HepG2 (cell line): ENCODE measurements around the gene CFH. TPM values are rescaled to one million over a fixed set of nuclear protein-coding genes. Genes with fewer than 3 reads are reported as not detected.

ENCODE experiments used
- ATAC-seq: fragments of 200-7000 bp; cut with Tn5 transposase; 3 replicates; pipeline ENCODE4 v1.9.1; 2020; ENCODE audit warnings: mild to moderate bottlenecking, moderate library complexity
- BruUV-seq: library from RNA; stranded (reverse); fragments of 400-500 nt; replicated peaks from 2 replicates; lab custom pipeline; 2021; lab: Mats Ljungman, UMichigan
- CTCF ChIA-PET: fragments of 300-600 bp; formaldehyde crosslinking; extraction: SDS; loops from one replicate; lab custom pipeline; 2021; ENCODE audit warnings: low total read pairs, inconsistent platforms, low intra/inter-chr PET ratio; lab: Yijun Ruan, JAX
- POLR2A ChIA-PET: fragments of 350-600 bp; sonication (Branson Sonifier 250); formaldehyde crosslinking; loops from one replicate; lab custom pipeline; 2020; ENCODE audit warnings: antibody characterized with exemption, inconsistent platforms; lab: Yijun Ruan, JAX
- DNase-seq: peaks from one replicate; pipeline ENCODE4 v3.0.0-alpha.2; 2015; ENCODE audit warnings: low spot score
- FAIRE-seq: peaks from 3 replicates; lab custom pipeline; 2011; peaks lifted over from hg19 to GRCh38; lab: Jason Lieb, UNC
- H2AFZ ChIP-seq: one replicate; pipeline ENCODE4 v1.6.1; 2011; ENCODE audit warnings: low read length, inconsistent platforms
- H3K27ac ChIP-seq: fragments of 300-600 bp; 3 replicates; pipeline ENCODE4 v1.8.0; 2011; ENCODE audit warnings: mixed run types, mild to moderate bottlenecking, mixed read lengths, low read length, inconsistent platforms; ENCODE audit not compliant: insufficient read depth; ENCODE audit errors: extremely low read length
- H3K27me3 ChIP-seq, 2 experiments: fragments of 200-600 bp in 1 of 2; 2 replicates in 1 of 2; 3 replicates in 1 of 2; pipeline versions ENCODE4 v1.6.0 to v1.8.0; 2011; ENCODE audit warnings: low read length in 2 of 2, mild to moderate bottlenecking in 2 of 2, moderate library complexity in 2 of 2, inconsistent platforms in 1 of 2; ENCODE audit not compliant: insufficient read depth in 2 of 2, control insufficient read depth in 1 of 2
- H3K36me3 ChIP-seq, 2 experiments: fragments of 200-600 bp in 1 of 2; replicated peaks in 1 of 2; 2 replicates in 1 of 2; 3 replicates in 1 of 2; pipeline versions ENCODE4 v1.5.1 to v1.8.0; 2011; ENCODE audit warnings: low read length in 2 of 2, inconsistent platforms in 1 of 2; ENCODE audit not compliant: insufficient read depth in 2 of 2, control insufficient read depth in 1 of 2
- H3K4me1 ChIP-seq: 2 replicates; pipeline ENCODE4 v1.5.1; 2012; ENCODE audit warnings: low read length, inconsistent platforms; ENCODE audit not compliant: insufficient read depth
- H3K4me2 ChIP-seq: 2 replicates; pipeline ENCODE4 v1.6.0; 2011; ENCODE audit warnings: low read depth, low read length, inconsistent platforms
- H3K4me3 ChIP-seq, 3 experiments: fragments of 200-600 bp in 1 of 3; sonication (generic), shearing (Covaris generic) in 1 of 3; replicated peaks in 1 of 3; 2 replicates each; pipeline ENCODE4 v1.5.1; 2011 to 2016; ENCODE audit warnings: low read length in 3 of 3, inconsistent platforms in 2 of 3, low read depth in 2 of 3, mild to moderate bottlenecking in 2 of 3, control low read depth in 1 of 3, mixed read lengths in 1 of 3; ENCODE audit not compliant: insufficient read depth in 1 of 3
- H3K79me2 ChIP-seq: one replicate; pipeline ENCODE4 v1.6.1; 2011; ENCODE audit warnings: low read length, inconsistent platforms; ENCODE audit not compliant: insufficient read depth
- H3K9ac ChIP-seq: 2 replicates; pipeline ENCODE4 v1.6.0; 2011; ENCODE audit warnings: mild to moderate bottlenecking, low read depth, low read length, inconsistent platforms; ENCODE audit not compliant: insufficient read depth
- H3K9me3 ChIP-seq: 2 replicates; pipeline ENCODE4 v1.5.1; 2012; ENCODE audit warnings: mild to moderate bottlenecking, low read length
- H4K20me1 ChIP-seq: 2 replicates; pipeline ENCODE4 v1.6.0; 2011; ENCODE audit warnings: inconsistent platforms, mild to moderate bottlenecking, low read length, moderate library complexity; ENCODE audit not compliant: insufficient read depth
- HNRNPH1 ChIP-seq: fragments of 200-400 bp; formaldehyde crosslinking; optimal IDR thresholded peaks from 2 replicates; pipeline ENCODE3; 2017; ENCODE audit warnings: mild to moderate bottlenecking, low read depth, low read length
- ISX ChIP-seq: sonication (generic); formaldehyde crosslinking; conservative IDR thresholded peaks from 2 replicates; pipeline ENCODE4 v1.5.0; 2020; ENCODE audit warnings: missing genetic modification reagents
- ZNF737 ChIP-seq: sonication (generic); formaldehyde crosslinking; IDR thresholded peaks from 2 replicates; pipeline ENCODE4 v1.5.0; 2020; ENCODE audit warnings: missing genetic modification reagents, mild to moderate bottlenecking, borderline replicate concordance
- ZNF782 ChIP-seq: sonication (generic); formaldehyde crosslinking; IDR thresholded peaks from 2 replicates; pipeline ENCODE4 v1.4.0; 2020; ENCODE audit warnings: missing genetic modification reagents, mild to moderate bottlenecking, borderline replicate concordance
- ZSCAN29 ChIP-seq: sonication (generic); formaldehyde crosslinking; conservative IDR thresholded peaks from 2 replicates; pipeline ENCODE4 v1.4.0; 2020; ENCODE audit warnings: mild to moderate bottlenecking, missing genetic modification reagents
- WGBS: methylation state at CpG from one replicate; pipeline ENCODE4 v1.1.6; 2017; ENCODE audit warnings: low lambda C conversion rate; 5-methylcytosine and 5-hydroxymethylcytosine counted together
- in situ Hi-C: cut with HindIII; loops from 2 replicates; pipeline ENCODE4 v1.10.0; 2017; ENCODE audit warnings: low pct_unique_long_range_greater_than_20kb; ENCODE audit not compliant: extremely low pct_ligation_motif_present
- intact Hi-C: fragments of 100-400 bp; cut with micrococcal nuclease; formaldehyde crosslinking; loops from one replicate; pipeline ENCODE4 v1.10.0; 2022; ENCODE audit not compliant: unreplicated experiment
- polyA plus RNA-seq, 8 experiments: library from polyadenylated mRNA; depleted of rRNA in 3 of 8; stranded (reverse) in 7 of 8; unstranded in 1 of 8; fragments of >200 nt; fragmentation: Illumina TruSeq in 4 of 8; extraction: Trizol in 4 of 8; gene quantifications; 2 replicates each; pipeline versions ENCODE4 v1.2.1 to v1.2.3, GENCODE V29; 2011 to 2016; ENCODE audit warnings: low read depth in 4 of 8, missing spikeins in 1 of 8, mixed read lengths in 1 of 8; ENCODE audit not compliant: insufficient read depth in 1 of 8
- total RNA-seq, 5 experiments: library from RNA; depleted of rRNA; stranded (reverse); fragments of >200 nt; fragmentation: Illumina TruSeq; extraction: Trizol; gene quantifications; 2 replicates each; pipeline ENCODE4 v1.2.3, GENCODE V29; 2016; ENCODE audit warnings: low read depth in 1 of 5
- TF ChIP-seq, protein P1 (sequence below): sonication (generic); formaldehyde crosslinking; IDR thresholded peaks from one replicate; pipeline ENCODE4 v1.5.1; 2020; ENCODE audit warnings: mild to moderate bottlenecking, missing genetic modification reagents; ENCODE audit errors: not compliant biosample characterization
- TF ChIP-seq, protein P2 (sequence below): sonication (generic); formaldehyde crosslinking; conservative IDR thresholded peaks from 2 replicates; pipeline ENCODE4 v1.5.0; 2020; ENCODE audit warnings: missing genetic modification reagents

Gene CFH
- total and polyA plus RNA-seq, 2 of the 13 experiments (the other 11 are each of a cell fraction or from before 2014, with no cell fraction given): not detected

DNA sequence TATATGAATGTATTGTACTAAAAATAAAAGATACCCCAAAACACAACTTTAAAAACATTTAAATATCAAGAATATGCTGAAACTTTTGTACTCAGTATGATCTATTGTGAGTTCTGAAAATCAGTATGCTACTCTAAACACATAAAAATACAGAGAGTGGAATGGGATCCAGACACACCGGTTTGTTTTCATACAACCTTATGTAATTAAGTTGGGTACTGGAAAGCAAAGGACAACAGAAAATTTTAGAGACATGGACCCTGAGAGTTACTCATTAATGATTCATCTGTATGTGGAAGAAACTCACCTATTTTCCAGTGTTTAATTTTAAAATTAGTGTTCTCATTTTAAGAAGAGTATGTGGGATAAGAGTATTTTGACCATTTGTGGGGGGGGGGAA, 121.9 kb downstream of the CFH start (continued):
- no peak for TF ChIP-seq HNRNPH1
- TF ChIP-seq ZNF782 (CRISPR knock-in tag): no peak
- TF ChIP-seq ZNF737 (CRISPR knock-in tag): no peak

DNA sequence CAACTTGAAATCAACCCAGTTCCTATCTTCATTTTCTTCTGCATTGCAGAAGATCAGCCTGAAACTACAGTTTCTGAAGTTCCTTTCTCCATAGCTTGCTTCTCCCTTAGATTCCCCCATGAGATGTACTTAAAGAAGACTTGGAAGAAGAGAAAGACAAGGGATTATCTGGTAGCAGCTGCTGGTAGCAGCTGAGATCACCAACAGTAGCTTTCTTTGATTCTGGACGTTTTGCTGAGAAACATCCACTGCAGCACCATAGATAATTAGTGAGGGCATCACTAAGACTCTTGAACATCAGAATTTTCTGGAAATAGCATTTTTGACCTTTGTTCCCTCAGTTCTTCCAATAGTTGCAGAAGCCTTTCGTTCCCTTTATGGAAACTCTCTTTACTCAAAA, 122.3 kb downstream of the CFH start:
- H3K9ac ChIP-seq: no peak overlapping the region
- POLR2A ChIA-PET: no interaction called here
- no peak for TF ChIP-seq ZSCAN29 (CRISPR knock-in tag)
- no peaks in the 10 kb centered on the region for H3K79me2 ChIP-seq
- H2AFZ ChIP-seq: no peak overlapping the region
- H3K9me3 ChIP-seq: no peaks in the 10 kb centered on the region
- BruUV-seq: no TSS peak
- H3K36me3 ChIP-seq: no peaks in the 10 kb centered on the region
- CTCF ChIA-PET: no interaction called here
- no peaks in the 10 kb centered on the region for H3K27me3 ChIP-seq
- no peak overlapping the region for H3K4me2 ChIP-seq
- H4K20me1 ChIP-seq: no peaks in the 10 kb centered on the region
- intact Hi-C loops: no loop called here
- DNase-seq: no peak
- ATAC-seq: no peak
- FAIRE-seq: no peak
- no peak overlapping the region for H3K4me3 ChIP-seq
- H3K4me1 ChIP-seq: no peaks in the 10 kb centered on the region
- no peak overlapping the region for H3K27ac ChIP-seq
- 22% methylated on average over 2 of the region's 2 CpGs for WGBS
- in situ Hi-C loops: no loop called here

DNA sequence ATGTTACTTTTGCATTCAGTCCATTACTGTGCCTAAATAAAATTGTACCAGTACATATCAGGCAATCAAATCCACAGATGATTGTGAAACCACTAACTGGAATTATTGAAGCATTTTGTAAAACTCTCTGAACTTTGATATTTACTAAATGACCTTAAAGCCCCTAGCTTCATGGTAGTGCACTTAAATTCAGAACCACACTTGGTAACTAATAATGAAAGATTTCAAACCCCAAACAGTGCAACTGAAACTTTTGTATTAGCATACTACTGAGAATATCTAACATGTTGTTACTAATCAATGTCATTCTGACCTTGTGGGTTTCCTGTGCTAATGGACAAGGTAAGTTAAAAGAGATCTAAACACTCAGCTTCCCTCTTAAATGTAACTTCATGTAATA, 122.8 kb downstream of the CFH start, which contains the start of gene CFHR3:
Gene CFHR3, plus strand, starts transcription at position 238 of the 400 bp plus-strand sequence. Its CDS starts 47 bp downstream, at position 285.
- Histone ChIP-seq H2AFZ (no peak within 1 kb of the TSS), H3K4me3 (no peak within 1 kb of the TSS), H3K4me1 (no peaks in the 10 kb centered on the region), H3K79me2 (no peaks in the 10 kb centered on the region), H3K9me3 (no peaks in the 10 kb centered on the region), H3K9ac (no peak within 1 kb of the TSS), H3K36me3 (no peaks in the 10 kb centered on the region), H3K4me2 (no peak within 1 kb of the TSS), H3K27me3 (no peaks in the 10 kb centered on the region), H3K27ac (no peak within 1 kb of the TSS), H4K20me1 (no peaks in the 10 kb centered on the region)
- in situ Hi-C loops: no loop called here
- ATAC-seq (no peak), FAIRE-seq (no peak), DNase-seq (no peak)
- no TSS peak for BruUV-seq
- intact Hi-C loops: no loop called here
- ChIA-PET CTCF (no interaction called here), POLR2A (no interaction called here)
- TF ChIP-seq, protein P1, sequence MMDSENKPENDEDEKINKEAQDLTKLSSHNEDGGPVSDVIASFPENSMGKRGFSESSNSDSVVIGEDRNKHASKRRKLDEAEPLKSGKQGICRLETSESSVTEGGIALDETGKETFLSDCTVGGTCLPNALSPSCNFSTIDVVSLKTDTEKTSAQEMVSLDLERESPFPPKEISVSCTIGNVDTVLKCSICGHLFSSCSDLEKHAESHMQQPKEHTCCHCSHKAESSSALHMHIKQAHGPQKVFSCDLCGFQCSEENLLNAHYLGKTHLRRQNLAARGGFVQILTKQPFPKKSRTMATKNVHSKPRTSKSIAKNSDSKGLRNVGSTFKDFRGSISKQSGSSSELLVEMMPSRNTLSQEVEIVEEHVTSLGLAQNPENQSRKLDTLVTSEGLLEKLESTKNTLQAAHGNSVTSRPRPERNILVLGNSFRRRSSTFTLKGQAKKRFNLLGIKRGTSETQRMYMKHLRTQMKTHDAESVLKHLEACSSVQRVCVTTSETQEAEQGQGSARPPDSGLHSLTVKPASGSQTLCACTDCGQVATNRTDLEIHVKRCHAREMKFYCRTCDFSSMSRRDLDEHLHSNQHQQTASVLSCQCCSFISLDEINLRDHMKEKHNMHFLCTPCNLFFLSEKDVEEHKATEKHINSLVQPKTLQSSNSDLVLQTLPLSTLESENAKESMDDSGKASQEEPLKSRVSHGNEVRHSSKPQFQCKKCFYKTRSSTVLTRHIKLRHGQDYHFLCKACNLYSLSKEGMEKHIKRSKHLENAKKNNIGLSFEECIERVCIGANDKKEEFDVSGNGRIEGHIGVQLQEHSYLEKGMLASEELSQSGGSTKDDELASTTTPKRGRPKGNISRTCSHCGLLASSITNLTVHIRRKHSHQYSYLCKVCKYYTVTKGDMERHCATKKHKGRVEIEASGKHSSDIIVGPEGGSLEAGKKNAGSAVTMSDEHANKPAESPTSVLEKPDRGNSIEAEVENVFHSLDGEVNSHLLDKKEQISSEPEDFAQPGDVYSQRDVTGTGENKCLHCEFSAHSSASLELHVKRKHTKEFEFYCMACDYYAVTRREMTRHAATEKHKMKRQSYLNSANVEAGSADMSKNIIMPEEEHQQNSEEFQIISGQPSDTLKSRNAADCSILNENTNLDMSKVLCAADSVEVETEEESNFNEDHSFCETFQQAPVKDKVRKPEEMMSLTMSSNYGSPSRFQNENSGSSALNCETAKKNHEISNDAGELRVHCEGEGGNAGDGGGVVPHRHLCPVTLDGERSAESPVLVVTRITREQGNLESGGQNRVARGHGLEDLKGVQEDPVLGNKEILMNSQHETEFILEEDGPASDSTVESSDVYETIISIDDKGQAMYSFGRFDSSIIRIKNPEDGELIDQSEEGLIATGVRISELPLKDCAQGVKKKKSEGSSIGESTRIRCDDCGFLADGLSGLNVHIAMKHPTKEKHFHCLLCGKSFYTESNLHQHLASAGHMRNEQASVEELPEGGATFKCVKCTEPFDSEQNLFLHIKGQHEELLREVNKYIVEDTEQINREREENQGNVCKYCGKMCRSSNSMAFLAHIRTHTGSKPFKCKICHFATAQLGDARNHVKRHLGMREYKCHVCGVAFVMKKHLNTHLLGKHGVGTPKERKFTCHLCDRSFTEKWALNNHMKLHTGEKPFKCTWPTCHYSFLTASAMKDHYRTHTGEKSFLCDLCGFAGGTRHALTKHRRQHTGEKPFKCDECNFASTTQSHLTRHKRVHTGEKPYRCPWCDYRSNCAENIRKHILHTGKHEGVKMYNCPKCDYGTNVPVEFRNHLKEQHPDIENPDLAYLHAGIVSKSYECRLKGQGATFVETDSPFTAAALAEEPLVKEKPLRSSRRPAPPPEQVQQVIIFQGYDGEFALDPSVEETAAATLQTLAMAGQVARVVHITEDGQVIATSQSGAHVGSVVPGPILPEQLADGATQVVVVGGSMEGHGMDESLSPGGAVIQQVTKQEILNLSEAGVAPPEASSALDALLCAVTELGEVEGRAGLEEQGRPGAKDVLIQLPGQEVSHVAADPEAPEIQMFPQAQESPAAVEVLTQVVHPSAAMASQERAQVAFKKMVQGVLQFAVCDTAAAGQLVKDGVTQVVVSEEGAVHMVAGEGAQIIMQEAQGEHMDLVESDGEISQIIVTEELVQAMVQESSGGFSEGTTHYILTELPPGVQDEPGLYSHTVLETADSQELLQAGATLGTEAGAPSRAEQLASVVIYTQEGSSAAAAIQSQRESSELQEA (CRISPR knock-in tag): no peak
- no peak for TF ChIP-seq ISX (CRISPR knock-in tag)
- TF ChIP-seq, protein P2, sequence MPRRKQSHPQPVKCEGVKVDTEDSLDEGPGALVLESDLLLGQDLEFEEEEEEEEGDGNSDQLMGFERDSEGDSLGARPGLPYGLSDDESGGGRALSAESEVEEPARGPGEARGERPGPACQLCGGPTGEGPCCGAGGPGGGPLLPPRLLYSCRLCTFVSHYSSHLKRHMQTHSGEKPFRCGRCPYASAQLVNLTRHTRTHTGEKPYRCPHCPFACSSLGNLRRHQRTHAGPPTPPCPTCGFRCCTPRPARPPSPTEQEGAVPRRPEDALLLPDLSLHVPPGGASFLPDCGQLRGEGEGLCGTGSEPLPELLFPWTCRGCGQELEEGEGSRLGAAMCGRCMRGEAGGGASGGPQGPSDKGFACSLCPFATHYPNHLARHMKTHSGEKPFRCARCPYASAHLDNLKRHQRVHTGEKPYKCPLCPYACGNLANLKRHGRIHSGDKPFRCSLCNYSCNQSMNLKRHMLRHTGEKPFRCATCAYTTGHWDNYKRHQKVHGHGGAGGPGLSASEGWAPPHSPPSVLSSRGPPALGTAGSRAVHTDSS (CRISPR knock-in tag): no peak
